HEK293 (cell line): Measurements from ENCODE around the gene AKAP11.

Experiments used
- CTCF ChIA-PET: fragments of 350-600 bp; formaldehyde crosslinking; extraction: SDS; loops from one replicate; lab custom pipeline; 2021; ENCODE audit warnings: antibody characterized with exemption; lab: Yijun Ruan, JAX
- POLR2A ChIA-PET: fragments of 300-600 bp; formaldehyde crosslinking; extraction: SDS; loops from one replicate; lab custom pipeline; 2020; ENCODE audit warnings: antibody characterized with exemption, inconsistent platforms; lab: Yijun Ruan, JAX
- H3K27ac ChIP-seq: fragments of 200-500 bp; sonication (Bioruptor generic); 2 replicates; pipeline ENCODE4 v1.5.1; 2014; ENCODE audit warnings: low read depth, low read length, control low read depth, inconsistent platforms; ENCODE audit errors: extremely low read depth
- H3K36me3 ChIP-seq, 2 experiments: fragments of 200-500 bp in 1 of 2; sonication (Bioruptor generic) in 1 of 2; 1 replicate in 1 of 2; 2 replicates in 1 of 2; pipeline ENCODE4 v1.5.1; 2014 to 2017; ENCODE audit warnings: inconsistent platforms in 2 of 2, low read length in 2 of 2; ENCODE audit not compliant: control insufficient read depth in 2 of 2, insufficient read depth in 1 of 2
- H3K4me1 ChIP-seq: fragments of 200-500 bp; sonication (Bioruptor generic); 2 replicates; pipeline ENCODE4 v1.5.1; 2014; ENCODE audit warnings: mild to moderate bottlenecking, low read length, inconsistent platforms; ENCODE audit not compliant: control insufficient read depth, insufficient read depth
- H3K4me3 ChIP-seq: 2 replicates; pipeline ENCODE4 v1.5.1; 2011; ENCODE audit warnings: low read depth, mild to moderate bottlenecking, control low read depth, low read length, moderate library complexity
- H3K9me3 ChIP-seq: fragments of 200-500 bp; sonication (Bioruptor generic); 2 replicates; pipeline ENCODE4 v1.5.1; 2014; ENCODE audit warnings: low read depth, low read length, inconsistent platforms; ENCODE audit not compliant: control insufficient read depth, insufficient read depth
- BCL11A ChIP-seq: fragments of 450-650 bp; formaldehyde crosslinking; IDR thresholded peaks from 2 replicates; pipeline ENCODE4 v1.5.1; 2016; ENCODE audit warnings: low read depth, missing biosample characterization, missing genetic modification characterization
- SALL2 ChIP-seq: fragments of 450-650 bp; formaldehyde crosslinking; IDR thresholded peaks from 2 replicates; pipeline ENCODE4 v1.5.0; 2017; ENCODE audit warnings: missing biosample characterization, mild to moderate bottlenecking, missing genetic modification characterization, borderline replicate concordance
- SP3 ChIP-seq: fragments of 450-650 bp; formaldehyde crosslinking; IDR thresholded peaks from 2 replicates; pipeline ENCODE4 v1.5.1; 2016; ENCODE audit warnings: missing biosample characterization, missing genetic modification characterization
- WT1 ChIP-seq: fragments of 450-650 bp; formaldehyde crosslinking; IDR thresholded peaks from 2 replicates; pipeline ENCODE4 v1.5.1; 2016; ENCODE audit warnings: missing biosample characterization, missing genetic modification characterization
- ZEB2 ChIP-seq: fragments of 450-650 bp; formaldehyde crosslinking; IDR thresholded peaks from 2 replicates; pipeline ENCODE4 v1.5.1; 2016; ENCODE audit warnings: missing biosample characterization, missing genetic modification characterization
- ZFP3 ChIP-seq: fragments of 450-650 bp; formaldehyde crosslinking; IDR thresholded peaks from 2 replicates; pipeline ENCODE4 v1.5.1; 2016; ENCODE audit warnings: low read depth, missing biosample characterization, missing genetic modification characterization
- ZFP41 ChIP-seq: fragments of 450-650 bp; formaldehyde crosslinking; IDR thresholded peaks from 2 replicates; pipeline ENCODE4 v1.5.1; 2016; ENCODE audit warnings: missing biosample characterization, missing genetic modification characterization, borderline replicate concordance
- ZNF114 ChIP-seq: fragments of 450-650 bp; formaldehyde crosslinking; IDR thresholded peaks from 2 replicates; pipeline ENCODE4 v1.5.0; 2017; ENCODE audit warnings: missing biosample characterization, missing genetic modification characterization
- ZNF155 ChIP-seq: fragments of 450-650 bp; formaldehyde crosslinking; IDR thresholded peaks from 2 replicates; pipeline ENCODE4 v1.5.1; 2016; ENCODE audit warnings: missing biosample characterization, missing genetic modification characterization
- ZNF248 ChIP-seq: fragments of 450-650 bp; formaldehyde crosslinking; IDR thresholded peaks from 2 replicates; pipeline ENCODE4 v1.5.1; 2017; ENCODE audit warnings: missing biosample characterization, missing genetic modification characterization
- ZNF311 ChIP-seq: fragments of 450-650 bp; formaldehyde crosslinking; IDR thresholded peaks from 2 replicates; pipeline ENCODE4 v1.5.1; 2017; ENCODE audit warnings: missing biosample characterization, missing genetic modification characterization, borderline replicate concordance
- ZNF510 ChIP-seq: fragments of 450-650 bp; formaldehyde crosslinking; IDR thresholded peaks from 2 replicates; pipeline ENCODE4 v1.5.1; 2018; ENCODE audit warnings: mild to moderate bottlenecking, missing genetic modification characterization, missing biosample characterization; ENCODE audit not compliant: insufficient replicate concordance
- ZNF530 ChIP-seq: fragments of 450-650 bp; formaldehyde crosslinking; IDR thresholded peaks from 2 replicates; pipeline ENCODE4 v1.5.1; 2016; ENCODE audit warnings: low read depth, missing biosample characterization, missing genetic modification characterization
- ZNF555 ChIP-seq: fragments of 450-650 bp; formaldehyde crosslinking; conservative IDR thresholded peaks from 2 replicates; pipeline ENCODE4 v1.5.1; 2017; ENCODE audit warnings: missing biosample characterization, mild to moderate bottlenecking, missing genetic modification characterization, inconsistent platforms
- ZNF658 ChIP-seq: fragments of 450-650 bp; formaldehyde crosslinking; IDR thresholded peaks from 2 replicates; pipeline ENCODE4; 2016; ENCODE audit warnings: missing biosample characterization, missing genetic modification characterization
- ZNF677 ChIP-seq: fragments of 450-650 bp; IDR thresholded peaks from 2 replicates; pipeline ENCODE4 v1.5.0; 2018; ENCODE audit warnings: missing biosample characterization, mild to moderate bottlenecking, missing genetic modification characterization, moderate library complexity
- ZNF747 ChIP-seq: fragments of 450-650 bp; formaldehyde crosslinking; IDR thresholded peaks from 2 replicates; pipeline ENCODE4 v1.5.1; 2016; ENCODE audit warnings: missing biosample characterization, missing genetic modification characterization
- ZSCAN30 ChIP-seq: fragments of 450-650 bp; IDR thresholded peaks from 2 replicates; pipeline ENCODE4 v1.5.1; 2018; ENCODE audit warnings: missing biosample characterization, mild to moderate bottlenecking, missing genetic modification characterization, moderate library complexity
- TF ChIP-seq, protein P1 (sequence below): fragments of 450-650 bp; formaldehyde crosslinking; IDR thresholded peaks from 2 replicates; pipeline ENCODE4 v1.5.1; 2016; ENCODE audit warnings: missing biosample characterization, missing genetic modification characterization
- TF ChIP-seq, protein P2 (sequence below): fragments of 450-650 bp; formaldehyde crosslinking; IDR thresholded peaks from 2 replicates; pipeline ENCODE4 v1.5.1; 2016; ENCODE audit warnings: missing biosample characterization, missing genetic modification characterization
- TF ChIP-seq, protein P3 (sequence below): fragments of 450-650 bp; formaldehyde crosslinking; IDR thresholded peaks from 2 replicates; pipeline ENCODE4 v1.5.1; 2016; ENCODE audit warnings: missing biosample characterization, missing genetic modification characterization
- TF ChIP-seq, protein P4 (sequence below): fragments of 450-650 bp; formaldehyde crosslinking; IDR thresholded peaks from 2 replicates; pipeline ENCODE4 v1.5.1; 2016; ENCODE audit warnings: missing biosample characterization, missing genetic modification characterization
- TF ChIP-seq, protein P5 (sequence below): fragments of 450-650 bp; formaldehyde crosslinking; IDR thresholded peaks from 2 replicates; pipeline ENCODE4 v1.5.1; 2016; ENCODE audit warnings: missing biosample characterization, missing genetic modification characterization, borderline replicate concordance

The AKAP11 gene

DNA sequence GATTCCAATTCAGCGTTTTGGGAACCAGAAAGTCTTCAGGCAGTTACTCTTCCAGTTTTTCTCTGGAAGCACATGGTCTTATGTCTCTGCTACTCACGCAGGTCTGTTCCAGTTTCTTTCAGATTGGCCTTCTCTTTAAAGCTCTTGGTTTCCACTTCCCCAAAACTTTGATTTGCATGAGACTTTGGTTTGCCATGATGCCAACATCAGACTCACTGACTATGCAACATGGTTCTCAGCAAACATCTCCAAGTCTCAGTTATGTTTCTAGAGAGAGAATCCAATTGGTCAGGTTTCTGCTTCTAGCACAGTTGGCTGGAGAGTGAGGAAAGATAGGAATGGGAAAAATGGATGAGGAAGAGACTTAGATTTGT lies 3.1 kb downstream of the AKAP11 start (continued):
- TF ChIP-seq ZNF114 (tag by site-specific recombination) = no peak
- no peak for TF ChIP-seq ZNF248 (tag by site-specific recombination)
- TF ChIP-seq, all 188 proteins: peak for 0

DNA sequence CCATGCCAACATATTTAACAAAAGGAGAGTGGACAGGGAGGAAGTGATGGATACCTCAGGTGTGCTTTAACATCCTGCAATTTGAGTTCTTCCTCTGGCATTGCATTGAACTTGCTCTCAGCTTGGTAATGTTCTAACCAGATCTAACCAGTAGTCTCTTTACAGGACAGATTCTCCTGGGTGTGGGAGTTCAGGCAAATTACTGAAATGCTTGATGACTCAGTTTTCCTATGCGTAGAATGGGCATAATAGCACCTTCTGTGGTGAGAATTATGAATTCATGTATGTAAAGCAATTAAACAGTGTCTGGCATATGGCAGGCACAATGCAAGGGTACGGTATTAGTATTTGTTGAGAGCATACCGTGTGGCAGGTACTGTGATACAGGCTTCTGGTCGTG lies 3.6 kb downstream of the AKAP11 start:
- no peaks in the 10 kb centered on the region for H3K36me3 ChIP-seq
- H3K9me3 ChIP-seq = no peaks in the 10 kb centered on the region
- H3K4me1 ChIP-seq = peaks cover 5% of the 10 kb centered on the region; the same call in 1 of the 2 replicates
- ChIA-PET POLR2A (no interaction called here), CTCF (no interaction called here)
- no peak overlapping the region for H3K4me3 ChIP-seq
- H3K27ac ChIP-seq = no peak overlapping the region
- no peak for TF ChIP-seq ZFP3
- 0 out of 2 replicates have a peak, but pooled peaks have one; percentile 22 for TF ChIP-seq ZSCAN30
- 0 out of 2 replicates have a peak, but pooled peaks have one; percentile 7 for TF ChIP-seq ZNF677 (tag by site-specific recombination)

DNA sequence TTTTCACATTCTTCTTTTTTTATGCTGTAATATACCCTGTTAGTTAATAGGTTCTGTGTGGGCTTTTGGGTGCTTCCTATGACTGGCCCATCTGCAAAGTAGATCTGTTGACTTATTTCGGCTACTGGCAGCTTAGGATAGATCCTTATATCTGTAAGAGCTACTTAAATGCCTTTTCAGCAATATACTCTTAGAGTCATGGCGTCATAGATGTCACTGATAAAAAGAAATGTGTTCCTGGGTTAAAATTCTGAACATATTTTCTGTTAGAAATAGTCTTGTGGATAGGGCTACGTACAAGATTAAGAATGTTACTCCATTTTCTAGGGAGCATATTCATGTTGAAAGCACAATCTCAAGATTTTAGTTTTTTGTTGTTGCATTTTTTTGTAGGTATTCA lies 4.7 kb downstream of the AKAP11 start:
- H3K4me3 ChIP-seq = no peak overlapping the region
- TF ChIP-seq, protein P1, sequence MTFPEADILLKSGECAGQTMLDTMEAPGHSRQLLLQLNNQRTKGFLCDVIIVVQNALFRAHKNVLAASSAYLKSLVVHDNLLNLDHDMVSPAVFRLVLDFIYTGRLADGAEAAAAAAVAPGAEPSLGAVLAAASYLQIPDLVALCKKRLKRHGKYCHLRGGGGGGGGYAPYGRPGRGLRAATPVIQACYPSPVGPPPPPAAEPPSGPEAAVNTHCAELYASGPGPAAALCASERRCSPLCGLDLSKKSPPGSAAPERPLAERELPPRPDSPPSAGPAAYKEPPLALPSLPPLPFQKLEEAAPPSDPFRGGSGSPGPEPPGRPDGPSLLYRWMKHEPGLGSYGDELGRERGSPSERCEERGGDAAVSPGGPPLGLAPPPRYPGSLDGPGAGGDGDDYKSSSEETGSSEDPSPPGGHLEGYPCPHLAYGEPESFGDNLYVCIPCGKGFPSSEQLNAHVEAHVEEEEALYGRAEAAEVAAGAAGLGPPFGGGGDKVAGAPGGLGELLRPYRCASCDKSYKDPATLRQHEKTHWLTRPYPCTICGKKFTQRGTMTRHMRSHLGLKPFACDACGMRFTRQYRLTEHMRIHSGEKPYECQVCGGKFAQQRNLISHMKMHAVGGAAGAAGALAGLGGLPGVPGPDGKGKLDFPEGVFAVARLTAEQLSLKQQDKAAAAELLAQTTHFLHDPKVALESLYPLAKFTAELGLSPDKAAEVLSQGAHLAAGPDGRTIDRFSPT (tag by site-specific recombination) = no peak
- TF ChIP-seq ZNF155 (tag by site-specific recombination) (no peak), ZNF555 (tag by site-specific recombination) (no peak), ZNF747 (no peak), SALL2 (tag by site-specific recombination) (no peak), ZNF658 (no peak), BCL11A (tag by site-specific recombination) (no peak), ZNF311 (tag by site-specific recombination) (no peak), ZFP41 (tag by site-specific recombination) (no peak), WT1 (tag by site-specific recombination) (no peak), ZNF530 (no peak), ZEB2 (tag by site-specific recombination) (no peak), ZNF510 (tag by site-specific recombination) (no peak), SP3 (tag by site-specific recombination) (no peak)
- TF ChIP-seq, protein P2, sequence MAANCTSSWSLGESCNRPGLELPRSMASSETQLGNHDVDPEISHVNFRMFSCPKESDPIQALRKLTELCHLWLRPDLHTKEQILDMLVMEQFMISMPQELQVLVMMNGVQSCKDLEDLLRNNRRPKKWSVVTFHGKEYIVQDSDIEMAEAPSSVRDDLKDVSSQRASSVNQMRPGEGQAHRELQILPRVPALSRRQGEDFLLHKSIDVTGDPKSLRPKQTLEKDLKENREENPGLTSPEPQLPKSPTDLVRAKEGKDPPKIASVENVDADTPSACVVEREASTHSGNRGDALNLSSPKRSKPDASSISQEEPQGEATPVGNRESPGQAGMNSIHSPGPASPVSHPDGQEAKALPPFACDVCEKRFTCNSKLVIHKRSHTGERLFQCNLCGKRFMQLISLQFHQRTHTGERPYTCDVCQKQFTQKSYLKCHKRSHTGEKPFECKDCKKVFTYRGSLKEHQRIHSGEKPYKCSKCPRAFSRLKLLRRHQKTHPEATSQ = no peak
- TF ChIP-seq, protein P3, sequence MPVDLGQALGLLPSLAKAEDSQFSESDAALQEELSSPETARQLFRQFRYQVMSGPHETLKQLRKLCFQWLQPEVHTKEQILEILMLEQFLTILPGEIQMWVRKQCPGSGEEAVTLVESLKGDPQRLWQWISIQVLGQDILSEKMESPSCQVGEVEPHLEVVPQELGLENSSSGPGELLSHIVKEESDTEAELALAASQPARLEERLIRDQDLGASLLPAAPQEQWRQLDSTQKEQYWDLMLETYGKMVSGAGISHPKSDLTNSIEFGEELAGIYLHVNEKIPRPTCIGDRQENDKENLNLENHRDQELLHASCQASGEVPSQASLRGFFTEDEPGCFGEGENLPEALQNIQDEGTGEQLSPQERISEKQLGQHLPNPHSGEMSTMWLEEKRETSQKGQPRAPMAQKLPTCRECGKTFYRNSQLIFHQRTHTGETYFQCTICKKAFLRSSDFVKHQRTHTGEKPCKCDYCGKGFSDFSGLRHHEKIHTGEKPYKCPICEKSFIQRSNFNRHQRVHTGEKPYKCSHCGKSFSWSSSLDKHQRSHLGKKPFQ (tag by site-specific recombination) = no peak
- TF ChIP-seq, protein P4, sequence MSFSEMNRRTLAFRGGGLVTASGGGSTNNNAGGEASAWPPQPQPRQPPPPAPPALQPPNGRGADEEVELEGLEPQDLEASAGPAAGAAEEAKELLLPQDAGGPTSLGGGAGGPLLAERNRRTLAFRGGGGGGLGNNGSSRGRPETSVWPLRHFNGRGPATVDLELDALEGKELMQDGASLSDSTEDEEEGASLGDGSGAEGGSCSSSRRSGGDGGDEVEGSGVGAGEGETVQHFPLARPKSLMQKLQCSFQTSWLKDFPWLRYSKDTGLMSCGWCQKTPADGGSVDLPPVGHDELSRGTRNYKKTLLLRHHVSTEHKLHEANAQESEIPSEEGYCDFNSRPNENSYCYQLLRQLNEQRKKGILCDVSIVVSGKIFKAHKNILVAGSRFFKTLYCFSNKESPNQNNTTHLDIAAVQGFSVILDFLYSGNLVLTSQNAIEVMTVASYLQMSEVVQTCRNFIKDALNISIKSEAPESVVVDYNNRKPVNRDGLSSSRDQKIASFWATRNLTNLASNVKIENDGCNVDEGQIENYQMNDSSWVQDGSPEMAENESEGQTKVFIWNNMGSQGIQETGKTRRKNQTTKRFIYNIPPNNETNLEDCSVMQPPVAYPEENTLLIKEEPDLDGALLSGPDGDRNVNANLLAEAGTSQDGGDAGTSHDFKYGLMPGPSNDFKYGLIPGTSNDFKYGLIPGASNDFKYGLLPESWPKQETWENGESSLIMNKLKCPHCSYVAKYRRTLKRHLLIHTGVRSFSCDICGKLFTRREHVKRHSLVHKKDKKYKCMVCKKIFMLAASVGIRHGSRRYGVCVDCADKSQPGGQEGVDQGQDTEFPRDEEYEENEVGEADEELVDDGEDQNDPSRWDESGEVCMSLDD (tag by site-specific recombination) = no peak
- TF ChIP-seq, protein P5, sequence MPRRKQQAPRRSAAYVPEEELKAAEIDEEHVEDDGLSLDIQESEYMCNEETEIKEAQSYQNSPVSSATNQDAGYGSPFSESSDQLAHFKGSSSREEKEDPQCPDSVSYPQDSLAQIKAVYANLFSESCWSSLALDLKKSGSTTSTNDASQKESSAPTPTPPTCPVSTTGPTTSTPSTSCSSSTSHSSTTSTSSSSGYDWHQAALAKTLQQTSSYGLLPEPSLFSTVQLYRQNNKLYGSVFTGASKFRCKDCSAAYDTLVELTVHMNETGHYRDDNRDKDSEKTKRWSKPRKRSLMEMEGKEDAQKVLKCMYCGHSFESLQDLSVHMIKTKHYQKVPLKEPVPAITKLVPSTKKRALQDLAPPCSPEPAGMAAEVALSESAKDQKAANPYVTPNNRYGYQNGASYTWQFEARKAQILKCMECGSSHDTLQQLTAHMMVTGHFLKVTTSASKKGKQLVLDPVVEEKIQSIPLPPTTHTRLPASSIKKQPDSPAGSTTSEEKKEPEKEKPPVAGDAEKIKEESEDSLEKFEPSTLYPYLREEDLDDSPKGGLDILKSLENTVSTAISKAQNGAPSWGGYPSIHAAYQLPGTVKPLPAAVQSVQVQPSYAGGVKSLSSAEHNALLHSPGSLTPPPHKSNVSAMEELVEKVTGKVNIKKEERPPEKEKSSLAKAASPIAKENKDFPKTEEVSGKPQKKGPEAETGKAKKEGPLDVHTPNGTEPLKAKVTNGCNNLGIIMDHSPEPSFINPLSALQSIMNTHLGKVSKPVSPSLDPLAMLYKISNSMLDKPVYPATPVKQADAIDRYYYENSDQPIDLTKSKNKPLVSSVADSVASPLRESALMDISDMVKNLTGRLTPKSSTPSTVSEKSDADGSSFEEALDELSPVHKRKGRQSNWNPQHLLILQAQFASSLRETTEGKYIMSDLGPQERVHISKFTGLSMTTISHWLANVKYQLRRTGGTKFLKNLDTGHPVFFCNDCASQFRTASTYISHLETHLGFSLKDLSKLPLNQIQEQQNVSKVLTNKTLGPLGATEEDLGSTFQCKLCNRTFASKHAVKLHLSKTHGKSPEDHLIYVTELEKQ = no peak
- TF ChIP-seq, all 188 proteins: peak for 0
- H3K9me3 ChIP-seq = no peaks in the 10 kb centered on the region
- no peak overlapping the region for H3K27ac ChIP-seq
- ChIA-PET POLR2A (no interaction called here), CTCF (no interaction called here)
- H3K36me3 ChIP-seq = no peaks in the 10 kb centered on the region
- peaks cover 5% of the 10 kb centered on the region; the same call in 1 of the 2 replicates for H3K4me1 ChIP-seq
